ENCODE data around the gene MTNR1B.

DNA sequence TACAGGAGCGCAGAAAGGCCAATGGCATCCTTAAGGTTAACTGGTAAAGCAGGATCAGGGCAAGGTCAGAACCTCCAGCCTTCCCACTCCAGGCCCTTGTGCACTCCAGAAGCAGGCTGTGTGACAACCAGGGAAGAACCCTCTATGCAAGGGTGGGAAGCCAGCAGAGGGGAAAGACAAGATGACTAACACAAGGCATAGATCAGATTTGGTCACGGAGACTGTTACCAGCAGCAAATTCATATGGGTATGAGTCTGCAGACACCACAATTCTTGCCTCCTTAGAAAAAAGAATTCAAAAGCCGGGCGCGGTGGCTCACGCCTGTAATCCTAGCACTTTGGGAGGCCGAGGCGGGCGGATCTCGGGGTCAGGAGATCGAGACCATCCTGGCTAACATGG lies 39.8 kb upstream of the MTNR1B start:
- TF ChIP-seq, protein P1, sequence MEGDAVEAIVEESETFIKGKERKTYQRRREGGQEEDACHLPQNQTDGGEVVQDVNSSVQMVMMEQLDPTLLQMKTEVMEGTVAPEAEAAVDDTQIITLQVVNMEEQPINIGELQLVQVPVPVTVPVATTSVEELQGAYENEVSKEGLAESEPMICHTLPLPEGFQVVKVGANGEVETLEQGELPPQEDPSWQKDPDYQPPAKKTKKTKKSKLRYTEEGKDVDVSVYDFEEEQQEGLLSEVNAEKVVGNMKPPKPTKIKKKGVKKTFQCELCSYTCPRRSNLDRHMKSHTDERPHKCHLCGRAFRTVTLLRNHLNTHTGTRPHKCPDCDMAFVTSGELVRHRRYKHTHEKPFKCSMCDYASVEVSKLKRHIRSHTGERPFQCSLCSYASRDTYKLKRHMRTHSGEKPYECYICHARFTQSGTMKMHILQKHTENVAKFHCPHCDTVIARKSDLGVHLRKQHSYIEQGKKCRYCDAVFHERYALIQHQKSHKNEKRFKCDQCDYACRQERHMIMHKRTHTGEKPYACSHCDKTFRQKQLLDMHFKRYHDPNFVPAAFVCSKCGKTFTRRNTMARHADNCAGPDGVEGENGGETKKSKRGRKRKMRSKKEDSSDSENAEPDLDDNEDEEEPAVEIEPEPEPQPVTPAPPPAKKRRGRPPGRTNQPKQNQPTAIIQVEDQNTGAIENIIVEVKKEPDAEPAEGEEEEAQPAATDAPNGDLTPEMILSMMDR (conservative IDR thresholded peaks at IDR 0.05): no peak
- TF ChIP-seq EZH2 (IDR thresholded peaks at IDR 0.05; ENCODE audit: low read depth): no peak

Measured in PC-9 (cell line).